Lower lobe of right lung (tissue), 2 donors: Measurements from ENCODE around the gene ZNF484. TPM values are rescaled to one million over a fixed set of nuclear protein-coding genes. Genes with fewer than 3 reads are reported as not detected.
"Not testable (repeated sequence)": the region's sequence is repeated elsewhere in the genome, so short reads cannot be mapped to it uniquely, and the experiment has no call there.

Experiments
- ATAC-seq, 2 donors: fragments of 200-7000 bp; cut with Tn5 transposase; one replicate each; pipeline ENCODE4 v1.9.1; 2020 to 2022; ENCODE audit warnings: mild to moderate bottlenecking in 2 of 2, moderate library complexity in 2 of 2
- DNase-seq: peaks from one replicate; pipeline ENCODE4 v3.0.0-alpha.2; 2020
- H3K27ac ChIP-seq: fragments of 200-600 bp; one replicate; pipeline ENCODE4 v1.8.0; 2022
- H3K27me3 ChIP-seq: fragments of 200-600 bp; one replicate; pipeline ENCODE4 v1.8.0; 2022; ENCODE audit warnings: low read depth
- H3K36me3 ChIP-seq: fragments of 200-600 bp; one replicate; pipeline ENCODE4 v1.8.0; 2022; ENCODE audit warnings: mild to moderate bottlenecking
- H3K4me1 ChIP-seq: fragments of 200-600 bp; one replicate; pipeline ENCODE4 v1.8.0; 2022
- H3K4me3 ChIP-seq: fragments of 200-600 bp; one replicate; pipeline ENCODE4 v1.8.0; 2022; ENCODE audit warnings: mild to moderate bottlenecking
- H3K9me3 ChIP-seq: fragments of 200-600 bp; one replicate; pipeline ENCODE4 v1.8.0; 2022
- intact Hi-C: fragments of 100-400 bp; cut with DNase I; formaldehyde crosslinking; loops from one replicate; pipeline ENCODE4 v1.11.0; 2022
- total RNA-seq: library from RNA; stranded (reverse); fragmentation: NEBNext Ultra II Directional; extraction: Animal tissue kit (Norgen Biotek cat#: 25700); gene quantifications from one replicate; pipeline ENCODE4 v1.2.1, GENCODE V29; 2021
- TF ChIP-seq, protein P1 (sequence below): fragments of 200-600 bp; IDR thresholded peaks from one replicate; pipeline ENCODE4 v1.8.0; 2022; ENCODE audit warnings: antibody characterized with exemption, mild to moderate bottlenecking
- donor health status: DM: no; HTN: yes; CAD: no; lungs with severe emphysema.

ZNF484 gene
- total RNA-seq, 1 donor from 2014 or later, result 9.0 TPM

DNA sequence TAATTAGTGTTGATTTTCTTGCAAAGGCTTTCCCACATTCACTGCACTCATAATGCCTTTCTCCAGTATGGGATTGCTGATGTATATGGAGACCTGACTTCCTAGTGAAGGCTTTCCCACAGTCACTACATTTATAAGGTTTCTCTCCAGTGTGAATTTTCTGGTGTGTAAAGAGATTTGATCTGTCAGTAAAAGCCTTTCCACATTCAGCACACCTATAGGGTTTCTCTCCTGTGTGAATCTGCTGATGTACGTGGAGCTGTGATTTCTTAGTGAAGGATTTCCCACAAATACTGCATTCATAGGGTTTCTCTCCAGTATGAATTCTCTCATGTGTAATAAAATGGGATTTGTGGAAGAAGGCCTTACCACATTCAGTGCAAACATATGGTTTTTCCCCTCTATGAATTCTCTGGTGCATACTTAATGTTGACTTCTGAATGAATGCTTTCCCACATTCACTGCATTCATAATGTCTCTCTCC, 31.1 kb downstream of the ZNF484 start:
- Histone ChIP-seq H3K4me3 (no peak overlapping the region), H3K27me3 (no peaks in the 10 kb centered on the region), H3K36me3 (peaks cover 26% of the 10 kb centered on the region), H3K4me1 (no peaks in the 10 kb centered on the region), H3K27ac (no peak overlapping the region), H3K9me3 (peaks cover 81% of the 10 kb centered on the region)
- TF ChIP-seq, protein P1, sequence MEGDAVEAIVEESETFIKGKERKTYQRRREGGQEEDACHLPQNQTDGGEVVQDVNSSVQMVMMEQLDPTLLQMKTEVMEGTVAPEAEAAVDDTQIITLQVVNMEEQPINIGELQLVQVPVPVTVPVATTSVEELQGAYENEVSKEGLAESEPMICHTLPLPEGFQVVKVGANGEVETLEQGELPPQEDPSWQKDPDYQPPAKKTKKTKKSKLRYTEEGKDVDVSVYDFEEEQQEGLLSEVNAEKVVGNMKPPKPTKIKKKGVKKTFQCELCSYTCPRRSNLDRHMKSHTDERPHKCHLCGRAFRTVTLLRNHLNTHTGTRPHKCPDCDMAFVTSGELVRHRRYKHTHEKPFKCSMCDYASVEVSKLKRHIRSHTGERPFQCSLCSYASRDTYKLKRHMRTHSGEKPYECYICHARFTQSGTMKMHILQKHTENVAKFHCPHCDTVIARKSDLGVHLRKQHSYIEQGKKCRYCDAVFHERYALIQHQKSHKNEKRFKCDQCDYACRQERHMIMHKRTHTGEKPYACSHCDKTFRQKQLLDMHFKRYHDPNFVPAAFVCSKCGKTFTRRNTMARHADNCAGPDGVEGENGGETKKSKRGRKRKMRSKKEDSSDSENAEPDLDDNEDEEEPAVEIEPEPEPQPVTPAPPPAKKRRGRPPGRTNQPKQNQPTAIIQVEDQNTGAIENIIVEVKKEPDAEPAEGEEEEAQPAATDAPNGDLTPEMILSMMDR, result no peak
- intact Hi-C loops, result no loop called here
- ATAC-seq, result no peak
- DNase-seq, result no peak

DNA sequence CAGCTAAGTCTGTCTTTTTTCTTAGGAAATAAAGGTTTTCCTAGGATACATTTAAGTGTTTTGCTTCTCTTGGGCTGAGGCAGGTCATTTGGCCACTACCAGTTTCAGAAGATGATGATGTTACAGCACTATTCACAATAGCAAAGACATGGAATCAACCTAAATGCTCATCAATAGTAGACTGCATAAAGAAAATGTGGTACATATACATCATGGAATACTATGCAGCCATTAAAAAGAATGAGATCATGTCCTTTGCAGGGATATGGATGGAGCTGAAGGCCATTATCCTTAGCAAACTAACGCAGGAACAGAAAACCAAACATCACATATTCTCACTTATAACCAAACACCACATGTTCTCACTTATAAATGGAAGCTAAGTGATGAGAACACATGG, 39.4 kb downstream of the ZNF484 start:
- ATAC-seq, intact Hi-C loops, H3K4me3 ChIP-seq, H3K27me3 ChIP-seq, H3K4me1 ChIP-seq, DNase-seq, H3K36me3 ChIP-seq, H3K27ac ChIP-seq: not testable (repeated sequence)
- peaks cover 51% of the 10 kb centered on the region for H3K9me3 ChIP-seq

DNA sequence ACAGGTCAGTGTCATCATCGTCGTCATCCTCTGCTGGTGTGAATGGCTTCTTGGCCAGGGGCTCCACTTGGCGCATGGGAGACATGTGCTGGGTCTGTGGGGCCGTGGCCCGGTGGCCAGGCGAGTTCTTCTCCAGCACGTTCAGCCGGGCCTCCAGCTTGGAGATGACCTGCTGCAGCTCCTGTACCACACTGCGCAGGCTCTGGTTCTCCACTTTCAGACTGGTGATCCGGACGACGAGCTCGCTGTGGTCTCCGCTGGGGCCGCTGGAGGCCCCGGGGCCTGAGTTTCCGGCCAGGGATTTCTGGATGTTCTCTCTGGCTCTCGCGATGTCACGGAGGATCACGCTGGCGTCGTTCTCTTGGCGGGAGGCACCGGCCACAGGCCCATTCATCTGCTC, 40.6 kb downstream of the ZNF484 start:
- no peak for DNase-seq
- TF ChIP-seq, protein P1, result no peak
- Histone ChIP-seq H3K9me3 (peaks cover 39% of the 10 kb centered on the region), H3K27me3 (no peaks in the 10 kb centered on the region), H3K36me3 (no peaks in the 10 kb centered on the region), H3K27ac (no peak overlapping the region), H3K4me1 (no peaks in the 10 kb centered on the region), H3K4me3 (no peak overlapping the region)
- ATAC-seq, result no peak
- intact Hi-C loops, result no loop called here

DNA sequence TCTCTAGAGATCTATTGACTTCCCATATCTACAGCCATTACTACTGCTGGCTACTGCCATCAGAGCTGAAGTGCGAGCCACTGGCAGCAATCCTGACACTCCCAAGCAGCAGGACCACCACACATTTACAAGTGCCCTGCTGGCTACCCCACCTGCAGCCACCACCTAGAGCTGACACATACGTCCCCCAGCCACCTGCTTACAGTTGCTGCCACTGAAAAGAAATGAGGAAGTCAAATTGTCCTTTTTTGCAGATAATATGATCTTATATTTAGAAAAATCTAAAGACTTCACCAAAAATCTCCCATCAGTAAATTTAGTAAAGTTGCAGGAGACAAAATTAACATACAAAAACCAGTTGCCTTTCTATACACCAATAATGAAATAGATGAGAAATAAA, 48.4 kb downstream of the ZNF484 start:
- intact Hi-C loops, result no loop called here
- no peak overlapping the region for H3K27ac ChIP-seq
- H3K4me3 ChIP-seq, result no peak overlapping the region
- no peaks in the 10 kb centered on the region for H3K4me1 ChIP-seq
- TF ChIP-seq, protein P1, result no peak
- H3K27me3 ChIP-seq, result no peaks in the 10 kb centered on the region
- H3K36me3 ChIP-seq, result no peaks in the 10 kb centered on the region
- no peak for DNase-seq
- no peak for ATAC-seq
- peaks cover 9% of the 10 kb centered on the region for H3K9me3 ChIP-seq

DNA sequence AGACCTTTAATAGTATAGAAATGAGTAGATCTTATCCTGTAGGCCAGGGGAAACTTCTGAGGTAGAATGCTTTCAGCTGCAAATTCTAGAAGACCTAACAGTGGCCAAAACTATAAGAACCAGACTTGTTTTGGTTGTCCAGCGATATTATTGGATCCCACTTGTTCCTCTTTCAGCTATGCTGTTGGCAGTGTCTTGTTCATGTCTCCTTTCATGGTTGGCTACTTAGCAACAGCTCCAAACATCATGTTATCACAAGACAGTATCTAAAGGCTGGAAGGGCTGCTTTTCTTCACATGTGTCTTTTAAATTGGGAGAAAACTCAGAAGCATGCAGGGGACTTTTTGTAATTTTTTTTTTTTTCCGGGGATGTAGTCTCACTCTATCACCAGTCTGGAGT, 52.8 kb downstream of the ZNF484 start:
- H3K4me1 ChIP-seq, H3K27me3 ChIP-seq, H3K36me3 ChIP-seq, intact Hi-C loops, DNase-seq, H3K9me3 ChIP-seq, H3K27ac ChIP-seq, H3K4me3 ChIP-seq, ATAC-seq: not testable (repeated sequence)

DNA sequence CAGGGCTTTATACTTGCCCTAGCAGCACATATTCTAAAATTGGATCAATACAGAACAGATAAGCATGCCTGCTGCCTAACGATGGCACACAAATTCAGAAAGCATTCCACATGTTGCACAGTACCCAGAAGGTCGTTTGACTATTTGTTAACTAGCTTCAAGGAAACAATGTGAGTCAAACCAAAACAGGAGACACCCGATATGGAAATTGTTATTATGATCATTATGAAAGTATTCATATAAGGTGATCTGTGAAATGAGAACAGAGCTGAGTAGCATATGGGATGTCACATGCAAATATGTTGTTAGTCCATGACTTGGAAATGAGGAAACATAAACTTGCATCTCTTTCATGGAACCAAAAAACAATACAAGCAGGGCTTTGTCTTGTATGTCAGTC, 56.9 kb downstream of the ZNF484 start:
- H3K27ac ChIP-seq, result no peak overlapping the region
- H3K27me3 ChIP-seq, result peaks cover 34% of the 10 kb centered on the region
- H3K4me3 ChIP-seq, result no peak overlapping the region
- TF ChIP-seq, protein P1, result no peak
- DNase-seq, result no peak
- intact Hi-C loops, result no loop called here
- H3K36me3 ChIP-seq, result no peaks in the 10 kb centered on the region
- no peaks in the 10 kb centered on the region for H3K4me1 ChIP-seq
- H3K9me3 ChIP-seq, result no peaks in the 10 kb centered on the region
- no peak for ATAC-seq

DNA sequence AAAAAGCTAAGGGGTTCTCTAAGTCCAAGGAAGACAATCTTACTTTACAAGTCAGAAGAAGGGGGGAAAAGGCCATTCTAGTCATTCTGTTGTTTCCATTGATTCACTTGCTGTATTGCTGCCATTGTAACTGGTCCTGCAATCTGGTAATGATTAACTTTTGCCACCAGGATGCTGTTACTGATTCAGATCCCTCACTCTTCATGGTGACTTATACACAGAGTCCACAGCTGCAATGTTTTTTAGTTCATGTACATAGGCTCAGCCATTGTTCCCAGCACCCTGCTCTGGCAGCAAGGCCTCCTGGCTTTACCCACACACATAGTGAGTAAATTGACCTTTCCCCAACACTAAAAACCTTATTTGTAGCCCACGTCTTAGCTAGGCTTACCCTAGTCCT, 57.9 kb downstream of the ZNF484 start:
- H3K36me3 ChIP-seq, H3K27ac ChIP-seq, DNase-seq, H3K4me3 ChIP-seq, H3K4me1 ChIP-seq, intact Hi-C loops, H3K9me3 ChIP-seq, ATAC-seq: not testable (repeated sequence)
- H3K27me3 ChIP-seq, result peaks cover 40% of the 10 kb centered on the region

DNA sequence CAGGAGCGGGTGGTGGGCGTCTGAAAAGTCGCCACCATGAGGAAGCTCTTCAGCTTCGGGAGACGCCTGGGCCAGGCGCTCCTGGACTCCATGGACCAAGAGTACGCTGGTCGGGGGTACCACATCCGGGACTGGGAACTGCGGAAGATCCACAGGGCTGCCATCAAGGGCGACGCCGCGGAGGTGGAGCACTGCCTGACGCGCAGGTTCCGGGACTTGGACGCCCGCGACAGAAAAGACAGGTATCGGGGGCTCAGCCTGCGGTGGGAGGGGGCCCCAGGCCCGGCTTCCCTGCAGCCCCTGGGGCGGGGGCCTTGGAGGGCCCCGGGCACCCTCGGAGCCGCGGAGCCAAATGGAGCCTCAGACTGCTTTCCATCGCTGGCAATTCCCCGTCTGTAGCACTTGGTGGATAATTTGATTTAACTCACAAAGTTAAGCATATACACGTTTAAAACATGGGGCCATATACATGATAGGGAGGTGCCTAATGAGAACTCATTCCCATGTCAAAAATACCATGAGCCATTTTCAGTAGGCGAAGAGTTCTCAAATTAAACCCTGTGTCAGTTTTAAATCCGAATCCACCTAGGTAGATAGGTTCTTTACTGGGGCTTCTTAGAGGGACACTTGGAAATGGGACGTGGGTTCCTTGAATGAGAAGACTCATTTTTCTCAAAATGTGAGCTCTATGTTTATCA, 68.1 kb downstream of the ZNF484 start:
- ATAC-seq, DNase-seq, H3K9me3 ChIP-seq, H3K4me3 ChIP-seq, H3K27ac ChIP-seq, intact Hi-C loops, H3K36me3 ChIP-seq: not testable (repeated sequence)
- peaks cover 29% of the 10 kb centered on the region for H3K4me1 ChIP-seq
- peaks cover 97% of the 10 kb centered on the region for H3K27me3 ChIP-seq
